ENCODE data around the gene ATF7.

- TF ChIP-seq POLR2A (IDR thresholded peaks at IDR 0.05; ENCODE audit: low read length) (no peak), GATA1 (IDR thresholded peaks at IDR 0.05; ENCODE audit: low read depth, low read length) (no peak)
Observed at GRCh38 chr12:53560351-53560750, 65.8 kb downstream of the ATF7 start.

All from erythroblast (primary cell).